IMR-90 (cell line): Measurements from ENCODE around the gene FEZF2. TPM values are rescaled to one million over a fixed set of nuclear protein-coding genes. Genes with fewer than 3 reads are reported as not detected.

Experiments
- ATAC-seq: fragments of 200-7000 bp; cut with Tn5 transposase; 2 replicates; pipeline ENCODE4 v1.9.1; 2020; ENCODE audit warnings: low read depth, mild to moderate bottlenecking, moderate library complexity
- BruUV-seq: library from RNA; stranded (reverse); fragments of 400-500 nt; replicated peaks from 2 replicates; lab custom pipeline; 2021; lab: Mats Ljungman, UMichigan
- CTCF ChIA-PET: fragments of 300-600 bp; formaldehyde crosslinking; extraction: SDS; loops from one replicate; lab custom pipeline; 2021; ENCODE audit warnings: antibody characterized with exemption; lab: Yijun Ruan, JAX
- POLR2A ChIA-PET: fragments of 300-600 bp; sonication (Branson Sonifier 250); formaldehyde crosslinking; loops from one replicate; lab custom pipeline; 2022; ENCODE audit warnings: antibody characterized with exemption; ENCODE audit not compliant: unreplicated experiment; lab: Charles Lee
- DNase-seq: peaks from one replicate; pipeline ENCODE4 v3.0.0; 2013
- H2AFZ ChIP-seq: replicated peaks from 2 replicates; pipeline ENCODE3; 2013; ENCODE audit warnings: low read length, mild to moderate bottlenecking; ENCODE audit not compliant: poor library complexity
- H2AK5ac ChIP-seq: 2 replicates; pipeline ENCODE4 v1.6.1; 2013; ENCODE audit warnings: low read depth, low read length, inconsistent platforms
- H2AK9ac ChIP-seq: replicated peaks from 2 replicates; pipeline ENCODE3; 2013; ENCODE audit warnings: mild to moderate bottlenecking, low read depth, low read length, moderate library complexity; ENCODE audit not compliant: poor library complexity
- H2BK120ac ChIP-seq: 2 replicates; pipeline ENCODE4 v1.6.1; 2013; ENCODE audit warnings: low read depth, low read length, inconsistent platforms
- H2BK15ac ChIP-seq: 3 replicates; pipeline ENCODE4 v1.6.1; 2013; ENCODE audit warnings: low read depth, low read length, inconsistent platforms
- H2BK20ac ChIP-seq: 2 replicates; pipeline ENCODE4 v1.6.1; 2013; ENCODE audit warnings: low read depth, mild to moderate bottlenecking, inconsistent platforms, low read length, moderate library complexity
- H2BK5ac ChIP-seq: 2 replicates; pipeline ENCODE4 v1.6.1; 2013; ENCODE audit warnings: mild to moderate bottlenecking, low read depth, low read length, inconsistent platforms; ENCODE audit not compliant: poor library complexity, severe bottlenecking
- H3K14ac ChIP-seq: replicated peaks from 2 replicates; pipeline ENCODE4 v1.6.1; 2013; ENCODE audit warnings: low read depth, low read length, inconsistent platforms
- H3K18ac ChIP-seq: 2 replicates; pipeline ENCODE4 v1.6.1; 2013; ENCODE audit warnings: low read depth, low read length, control low read depth
- H3K23ac ChIP-seq: 2 replicates; pipeline ENCODE4 v1.6.1; 2013; ENCODE audit warnings: low read depth, low read length, inconsistent platforms
- H3K27ac ChIP-seq: 2 replicates; pipeline ENCODE4 v1.5.1; 2013; ENCODE audit warnings: mild to moderate bottlenecking, control low read depth, low read length; ENCODE audit not compliant: insufficient read depth
- H3K27me3 ChIP-seq: 2 replicates; pipeline ENCODE4 v1.6.1; 2013; ENCODE audit warnings: low read length; ENCODE audit not compliant: control insufficient read depth, insufficient read depth
- H3K36me3 ChIP-seq: 2 replicates; pipeline ENCODE4 v1.6.1; 2013; ENCODE audit warnings: low read length, mixed read lengths; ENCODE audit not compliant: control insufficient read depth, insufficient read depth
- H3K4ac ChIP-seq: 2 replicates; pipeline ENCODE4 v1.6.1; 2013; ENCODE audit warnings: low read depth, low read length, inconsistent platforms
- H3K4me1 ChIP-seq: 2 replicates; pipeline ENCODE4 v1.6.1; 2013; ENCODE audit warnings: low read length, mixed read lengths; ENCODE audit not compliant: control insufficient read depth, insufficient read depth
- H3K4me2 ChIP-seq: 2 replicates; pipeline ENCODE4 v1.6.1; 2013; ENCODE audit warnings: low read depth, mild to moderate bottlenecking, control low read depth, low read length, moderate library complexity
- H3K4me3 ChIP-seq: 2 replicates; pipeline ENCODE4 v1.5.1; 2013; ENCODE audit warnings: low read depth, mild to moderate bottlenecking, control low read depth, low read length, moderate library complexity; ENCODE audit not compliant: insufficient read depth
- H3K56ac ChIP-seq: 2 replicates; pipeline ENCODE4 v1.6.1; 2013; ENCODE audit warnings: low read length, inconsistent platforms; ENCODE audit not compliant: insufficient read depth; ENCODE audit errors: extremely low read depth
- H3K79me1 ChIP-seq, 2 experiments: 2 replicates each; pipeline ENCODE4 v1.6.1; 2013; ENCODE audit warnings: low read length in 2 of 2, inconsistent platforms in 1 of 2, low read depth in 1 of 2
- H3K9ac ChIP-seq: 2 replicates; pipeline ENCODE4 v1.6.1; 2013; ENCODE audit warnings: low read depth, low read length, control low read depth
- H3K9me1 ChIP-seq: 2 replicates; pipeline ENCODE4 v1.6.1; 2013; ENCODE audit warnings: low read length, inconsistent platforms; ENCODE audit not compliant: insufficient read depth
- H3K9me3 ChIP-seq: 2 replicates; pipeline ENCODE4 v1.6.1; 2013; ENCODE audit warnings: low read length; ENCODE audit not compliant: control insufficient read depth, insufficient read depth
- H4K20me1 ChIP-seq: 2 replicates; pipeline ENCODE4 v1.6.1; 2013; ENCODE audit warnings: low read length, inconsistent platforms; ENCODE audit not compliant: insufficient read depth
- H4K5ac ChIP-seq: 2 replicates; pipeline ENCODE4 v1.6.1; 2013; ENCODE audit warnings: mild to moderate bottlenecking, low read depth, low read length, control low read depth
- H4K8ac ChIP-seq, 2 experiments: 2 replicates each; pipeline ENCODE4 v1.6.1; 2013; ENCODE audit warnings: low read depth in 2 of 2, low read length in 2 of 2, control low read depth in 1 of 2, inconsistent platforms in 1 of 2
- H4K91ac ChIP-seq: 2 replicates; pipeline ENCODE4 v1.6.1; 2013; ENCODE audit warnings: low read depth, low read length, inconsistent platforms; ENCODE audit not compliant: insufficient read depth
- BHLHE40 ChIP-seq: fragments of 150-350 bp; IDR thresholded peaks from 2 replicates; pipeline ENCODE4 v1.6.1; 2016; ENCODE audit warnings: mild to moderate bottlenecking, low read depth, low read length
- CEBPB ChIP-seq: IDR thresholded peaks from 2 replicates; pipeline ENCODE4 v1.6.1; 2012; ENCODE audit warnings: low read depth, low read length, improper control_type of control experiment
- CHD1 ChIP-seq: IDR thresholded peaks from 2 replicates; pipeline ENCODE4 v1.6.1; 2012; ENCODE audit warnings: low read depth, low read length, improper control_type of control experiment
- FOS ChIP-seq: fragments of 150-350 bp; IDR thresholded peaks from 2 replicates; pipeline ENCODE4 v1.6.1; 2016; ENCODE audit warnings: low read depth, low read length
- MAFK ChIP-seq: IDR thresholded peaks from 2 replicates; pipeline ENCODE4 v1.6.1; 2012; ENCODE audit warnings: low read depth, low read length, improper control_type of control experiment
- MAZ ChIP-seq: IDR thresholded peaks from 2 replicates; pipeline ENCODE4 v1.6.1; 2012; ENCODE audit warnings: low read depth, mild to moderate bottlenecking, low read length, improper control_type of control experiment, moderate library complexity, borderline replicate concordance
- MXI1 ChIP-seq: IDR thresholded peaks from 2 replicates; pipeline ENCODE4 v1.6.1; 2012; ENCODE audit warnings: low read depth, mild to moderate bottlenecking, low read length, moderate library complexity, borderline replicate concordance
- RAD21 ChIP-seq: IDR thresholded peaks from 2 replicates; pipeline ENCODE4 v1.6.1; 2012; ENCODE audit warnings: low read length, improper control_type of control experiment
- RCOR1 ChIP-seq: IDR thresholded peaks from 2 replicates; pipeline ENCODE4 v1.6.1; 2012; ENCODE audit warnings: mild to moderate bottlenecking, low read length, improper control_type of control experiment; ENCODE audit not compliant: insufficient replicate concordance
- RFX5 ChIP-seq: IDR thresholded peaks from 2 replicates; pipeline ENCODE4 v1.8.0; 2012; ENCODE audit warnings: low read depth, mild to moderate bottlenecking, low read length, moderate library complexity
- SMC3 ChIP-seq: fragments of 150-350 bp; IDR thresholded peaks from 2 replicates; pipeline ENCODE4 v1.6.1; 2016; ENCODE audit warnings: low read depth, mild to moderate bottlenecking, antibody characterized with exemption, low read length, moderate library complexity
- USF2 ChIP-seq: fragments of 150-350 bp; IDR thresholded peaks from 2 replicates; pipeline ENCODE4 v1.6.1; 2017; ENCODE audit warnings: mild to moderate bottlenecking, antibody characterized with exemption, low read length, low read depth
- WGBS, 2 experiments: methylation state at CpG; one replicate each; pipeline versions ENCODE4 v1.1.5 to v1.1.7; 2013; ENCODE audit warnings: missing lambda C conversion rate in 2 of 2; ENCODE audit not compliant: insufficient read length in 1 of 2; ENCODE audit errors: extremely low coverage in 2 of 2; 5-methylcytosine and 5-hydroxymethylcytosine counted together
- dilution Hi-C: fragments of 300-500 bp; cut with HindIII; formaldehyde crosslinking; loops from one replicate; pipeline ENCODE4 v1.14.3; 2018; ENCODE audit warnings: low sequenced_read_pairs; ENCODE audit not compliant: unreplicated experiment
- in situ Hi-C: fragments of 300-500 bp; cut with MboI; formaldehyde crosslinking; loops from 3 replicates; pipeline ENCODE4 v1.14.3; 2019; ENCODE audit warnings: low sequenced_read_pairs, inconsistent platforms, mixed read lengths
- intact Hi-C: fragments of 100-400 bp; cut with micrococcal nuclease; formaldehyde crosslinking; loops from 2 replicates; pipeline ENCODE4 v1.10.0; 2022
- polyA plus RNA-seq, 3 experiments: library from polyadenylated mRNA; depleted of rRNA; stranded (reverse); fragments of >200 nt; gene quantifications; 2 replicates each; pipeline ENCODE4 v1.2.3, GENCODE V29; 2012; ENCODE audit warnings: low replicate concordance in 1 of 3
- total RNA-seq: library from RNA; depleted of rRNA; stranded (reverse); fragments of >200 nt; gene quantifications from 2 replicates; pipeline ENCODE4 v1.2.3, GENCODE V29; 2012
- TF ChIP-seq, protein P1 (sequence below): conservative IDR thresholded peaks from 2 replicates; pipeline ENCODE4 v1.5.1; 2012; ENCODE audit warnings: mild to moderate bottlenecking, low read depth, low read length, improper control_type of control experiment

Gene FEZF2
- total and polyA plus RNA-seq, 2 of the 4 experiments (the other 2 are of a cell fraction): not detected

DNA sequence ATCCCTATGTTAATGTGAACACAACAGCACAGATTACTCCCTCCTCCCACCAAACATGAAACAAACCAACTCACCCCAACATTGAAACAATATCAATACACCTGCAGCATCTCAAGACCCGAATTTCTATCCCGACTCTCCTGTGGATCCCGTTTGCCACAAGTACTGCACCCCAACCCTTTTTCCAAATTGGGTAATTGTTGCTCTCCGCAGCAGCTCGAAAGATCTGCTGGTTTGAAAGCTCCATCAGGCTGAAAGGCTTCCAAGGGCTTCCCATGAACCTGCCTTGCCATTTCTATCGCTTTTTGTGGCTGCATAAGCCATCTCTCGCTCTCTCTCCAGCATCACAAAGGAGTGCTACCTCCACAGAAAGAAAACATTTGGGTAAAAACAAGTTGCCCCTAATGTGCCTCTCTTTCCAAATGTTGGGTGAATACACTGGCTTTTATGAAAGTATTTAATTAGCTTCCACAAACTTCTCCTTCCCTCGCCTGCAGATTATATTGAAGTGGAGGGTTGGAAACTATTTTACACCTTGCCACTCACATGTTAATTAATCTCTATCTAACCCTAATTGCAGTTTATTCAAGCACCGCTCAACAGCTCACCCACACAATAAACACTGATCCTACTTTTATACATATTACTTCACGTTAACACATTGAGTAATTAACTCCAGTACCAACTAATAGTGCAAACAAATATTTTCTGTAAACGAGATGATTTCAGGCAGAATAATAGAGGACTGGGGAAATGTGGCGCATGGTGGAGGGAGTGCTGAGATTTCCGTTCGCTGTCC, 2.5 kb upstream of the FEZF2 start:
- CTCF ChIA-PET: no interaction called here
- DNase-seq (no peak), ATAC-seq (no peak)
- H2BK15ac ChIP-seq: no peak overlapping the region
- H3K9ac ChIP-seq: no peak overlapping the region
- no peak overlapping the region for H2AK5ac ChIP-seq
- H3K14ac ChIP-seq: no peak overlapping the region
- no peak overlapping the region for H2AFZ ChIP-seq
- dilution Hi-C loops (no loop called here), intact Hi-C loops (no loop called here), in situ Hi-C loops (no loop called here)
- H3K4ac ChIP-seq: no peak overlapping the region
- TF ChIP-seq SMC3 (no peak), RAD21 (no peak), MXI1 (no peak), MAFK (no peak), MAZ (no peak), FOS (no peak), USF2 (no peak), CHD1 (no peak), RCOR1 (no peak), CEBPB (no peak), BHLHE40 (no peak), RFX5 (no peak)
- TF ChIP-seq, protein P1, sequence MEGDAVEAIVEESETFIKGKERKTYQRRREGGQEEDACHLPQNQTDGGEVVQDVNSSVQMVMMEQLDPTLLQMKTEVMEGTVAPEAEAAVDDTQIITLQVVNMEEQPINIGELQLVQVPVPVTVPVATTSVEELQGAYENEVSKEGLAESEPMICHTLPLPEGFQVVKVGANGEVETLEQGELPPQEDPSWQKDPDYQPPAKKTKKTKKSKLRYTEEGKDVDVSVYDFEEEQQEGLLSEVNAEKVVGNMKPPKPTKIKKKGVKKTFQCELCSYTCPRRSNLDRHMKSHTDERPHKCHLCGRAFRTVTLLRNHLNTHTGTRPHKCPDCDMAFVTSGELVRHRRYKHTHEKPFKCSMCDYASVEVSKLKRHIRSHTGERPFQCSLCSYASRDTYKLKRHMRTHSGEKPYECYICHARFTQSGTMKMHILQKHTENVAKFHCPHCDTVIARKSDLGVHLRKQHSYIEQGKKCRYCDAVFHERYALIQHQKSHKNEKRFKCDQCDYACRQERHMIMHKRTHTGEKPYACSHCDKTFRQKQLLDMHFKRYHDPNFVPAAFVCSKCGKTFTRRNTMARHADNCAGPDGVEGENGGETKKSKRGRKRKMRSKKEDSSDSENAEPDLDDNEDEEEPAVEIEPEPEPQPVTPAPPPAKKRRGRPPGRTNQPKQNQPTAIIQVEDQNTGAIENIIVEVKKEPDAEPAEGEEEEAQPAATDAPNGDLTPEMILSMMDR: no peak
- H3K4me2 ChIP-seq: no peak overlapping the region
- no peak overlapping the region for H3K4me3 ChIP-seq
- H3K23ac ChIP-seq: no peak overlapping the region
- no peaks in the 10 kb centered on the region for H3K79me1 ChIP-seq
- H3K27me3 ChIP-seq: peaks cover 88% of the 10 kb centered on the region
- no TSS peak for BruUV-seq
- H2BK20ac ChIP-seq: no peak overlapping the region
- no peak overlapping the region for H2BK120ac ChIP-seq
- H2BK5ac ChIP-seq: no peak overlapping the region
- no peaks in the 10 kb centered on the region for H3K9me1 ChIP-seq
- H3K9me3 ChIP-seq: peaks cover 6% of the 10 kb centered on the region
- H3K27ac ChIP-seq: no peak overlapping the region
- no peak overlapping the region for H3K56ac ChIP-seq
- H3K36me3 ChIP-seq: no peaks in the 10 kb centered on the region
- no peak overlapping the region for H2AK9ac ChIP-seq
- H3K4me1 ChIP-seq: no peaks in the 10 kb centered on the region
- no peak overlapping the region for H4K91ac ChIP-seq
- H4K20me1 ChIP-seq: no peaks in the 10 kb centered on the region; the same call in 1 of the 2 replicates
- no peak overlapping the region for H3K18ac ChIP-seq
- 0% methylated on average over 3 of the region's 14 CpGs; no CpG with 5 or more reads in 1 of the 2 experiments for WGBS, 2 experiments
- H4K8ac ChIP-seq: no peak overlapping the region
- POLR2A ChIA-PET: no interaction called here
- no peak overlapping the region for H4K5ac ChIP-seq
